ENCODE results near the gene LDLRAD3. TPM values are rescaled to one million over a fixed set of nuclear protein-coding genes. Genes with fewer than 3 reads are reported as not detected.

Gene LDLRAD3
- total RNA-seq, 1 experiment from 2014 or later, result 15.3 TPM

GRCh38 chr11:36071917-36072500, 128.1 kb downstream of the LDLRAD3 start:
- Histone ChIP-seq H2AFZ (ENCODE audit: low read length) (no peak overlapping the region), H3K4me3 (ENCODE audit: low read length) (no peak overlapping the region), H3K4me1 (ENCODE audit: insufficient read depth, low read length) (no peaks in the 10 kb centered on the region), H3K4me2 (ENCODE audit: low read length) (no peak overlapping the region), H3K36me3 (ENCODE audit: low read depth, low read length) (no peaks in the 10 kb centered on the region; the same call in none of the 2 replicates), H3F3A (ENCODE audit: low read length, unreplicated experiment) (no peaks in the 10 kb centered on the region), H3K9me3 (ENCODE audit: low read length) (no peaks in the 10 kb centered on the region), H3K27ac (ENCODE audit: low read length) (no peak overlapping the region), H3K79me2 (ENCODE audit: low read length) (no peaks in the 10 kb centered on the region), H3K27me3 (ENCODE audit: low read length) (no peaks in the 10 kb centered on the region), H4K20me1 (ENCODE audit: low read length) (no peaks in the 10 kb centered on the region), H3K9me2 (replicated peaks; ENCODE audit: low read length) (no peaks in the 10 kb centered on the region), H3K9ac (ENCODE audit: low read length) (no peak overlapping the region)
- POLR2A ChIA-PET (ENCODE audit: unreplicated experiment), result interaction anchor here (0.5 kb wide), 1 partner anchor 248 kb away, joined by 3 read pairs; no protein-coding TSS in a partner anchor
- no TSS peak for BruUV-seq (replicated peaks)
- intact Hi-C loops (cut with micrococcal nuclease), result no loop called here
- CTCF ChIA-PET, result no interaction called here
- ATAC-seq, result no peak
- TF ChIP-seq CTCF (conservative IDR thresholded peaks at IDR 0.05; ENCODE audit: low read depth, low read length) (no peak), EZH2phosphoT487 (IDR thresholded peaks at IDR 0.05; ENCODE audit: borderline replicate concordance, low read length) (no peak), EZH2 (IDR thresholded peaks at IDR 0.05; ENCODE audit: low read length, unreplicated experiment) (no peak)
- no peak for DNase-seq

GRCh38 chr11:36073411-36074203, 129.7 kb downstream of the LDLRAD3 start:
- POLR2A ChIA-PET (ENCODE audit: unreplicated experiment), result no interaction called here
- intact Hi-C loops (cut with micrococcal nuclease), result no loop called here
- Histone ChIP-seq H3K27me3 (ENCODE audit: low read length) (no peaks in the 10 kb centered on the region), H3K9me3 (ENCODE audit: low read length) (no peaks in the 10 kb centered on the region), H3K9ac (ENCODE audit: low read length) (no peak overlapping the region), H3K9me2 (replicated peaks; ENCODE audit: low read length) (no peaks in the 10 kb centered on the region), H3K36me3 (ENCODE audit: low read depth, low read length) (no peaks in the 10 kb centered on the region; the same call in 1 of the 2 replicates), H2AFZ (ENCODE audit: low read length) (no peak overlapping the region), H3F3A (ENCODE audit: low read length, unreplicated experiment) (no peaks in the 10 kb centered on the region), H3K27ac (ENCODE audit: low read length) (no peak overlapping the region), H3K4me2 (ENCODE audit: low read length) (no peak overlapping the region), H4K20me1 (ENCODE audit: low read length) (no peaks in the 10 kb centered on the region), H3K4me1 (ENCODE audit: insufficient read depth, low read length) (peaks cover 4% of the 10 kb centered on the region; the same call in 1 of the 2 replicates), H3K79me2 (ENCODE audit: low read length) (no peaks in the 10 kb centered on the region), H3K4me3 (ENCODE audit: low read length) (no peak overlapping the region)
- TF ChIP-seq CTCF (conservative IDR thresholded peaks at IDR 0.05; ENCODE audit: low read depth, low read length) (no peak), EZH2phosphoT487 (IDR thresholded peaks at IDR 0.05; ENCODE audit: borderline replicate concordance, low read length) (no peak), EZH2 (IDR thresholded peaks at IDR 0.05; ENCODE audit: low read length, unreplicated experiment) (no peak)
- no TSS peak for BruUV-seq (replicated peaks)
- ATAC-seq (no peak), DNase-seq (peak; percentile 3)
- CTCF ChIA-PET, result no interaction called here

All from PC-3 (cell line).